Astrocyte of the hippocampus (primary cell): ENCODE results near the gene NOX4.
"Not testable (repeated sequence)": the region's sequence is repeated elsewhere in the genome, so short reads cannot be mapped to it uniquely, and the experiment has no call there.

Experiments
- DNase-seq: peaks from one replicate; pipeline ENCODE4 v3.0.0; 2011; ENCODE audit warnings: low read depth, low spot score

NOX4 gene

GRCh38 chr11:89381094-89381493 lies 110.1 kb downstream of the NOX4 start:
- DNase-seq: peak; percentile 93

- DNase-seq: peak; percentile 26
These were observed 111.0 kb downstream of the NOX4 start for GRCh38 chr11:89379976-89380771.

GRCh38 chr11:89378986-89379385 lies 112.2 kb downstream of the NOX4 start:
- DNase-seq: not testable (repeated sequence)

- DNase-seq: not testable (repeated sequence)
These were observed 121.8 kb downstream of the NOX4 start for GRCh38 chr11:89369356-89369755.

GRCh38 chr11:89364856-89365255 lies 126.3 kb downstream of the NOX4 start:
- DNase-seq: not testable (repeated sequence)

- no peak for DNase-seq
These were observed 129.4 kb downstream of the NOX4 start for GRCh38 chr11:89361734-89362133.

- not testable (repeated sequence) for DNase-seq
These were observed 132.0 kb downstream of the NOX4 start for GRCh38 chr11:89359208-89359607.

- no peak for DNase-seq
These were observed 132.4 kb downstream of the NOX4 start for GRCh38 chr11:89358761-89359160.

GRCh38 chr11:89355646-89356045 lies 135.5 kb downstream of the NOX4 start:
- no peak for DNase-seq

GRCh38 chr11:89354513-89354912 lies 136.7 kb downstream of the NOX4 start:
- DNase-seq: not testable (repeated sequence)

- DNase-seq: peak; percentile 42
These were observed 144.1 kb downstream of the NOX4 start for GRCh38 chr11:89347071-89347470.

GRCh38 chr11:89346601-89347000 lies 144.6 kb downstream of the NOX4 start:
- DNase-seq: peak; percentile 5

- peak; percentile 21 for DNase-seq
These were observed 148.1 kb downstream of the NOX4 start for GRCh38 chr11:89342880-89343572.

GRCh38 chr11:89340450-89340849 lies 150.7 kb downstream of the NOX4 start:
- DNase-seq: peak; percentile 18

GRCh38 chr11:89338073-89338472 lies 153.1 kb downstream of the NOX4 start:
- DNase-seq: not testable (repeated sequence)

- DNase-seq: peak; percentile 15
These were observed 154.0 kb downstream of the NOX4 start for GRCh38 chr11:89337100-89337650.

GRCh38 chr11:89333704-89334103 lies 157.5 kb downstream of the NOX4 start:
- DNase-seq: peak; percentile 16

- DNase-seq: peak; percentile 9
These were observed 159.2 kb downstream of the NOX4 start for GRCh38 chr11:89331940-89332339.

GRCh38 chr11:89327885-89328284 lies 163.3 kb downstream of the NOX4 start:
- DNase-seq: no peak

GRCh38 chr11:89321401-89321800 lies 169.8 kb downstream of the NOX4 start:
- DNase-seq: no peak

GRCh38 chr11:89310607-89311006 lies 180.6 kb downstream of the NOX4 start:
- not testable (repeated sequence) for DNase-seq

- not testable (repeated sequence) for DNase-seq
These were observed 181.7 kb downstream of the NOX4 start for GRCh38 chr11:89309321-89309985.
